Lower leg skin (tissue), 3 donors: ENCODE results near the gene TRPM3.

Source experiments
- POLR2A ChIP-seq, 2 donors: fragments of 450-650 bp; IDR thresholded peaks; one replicate each; pipeline ENCODE4 v1.6.1; 2016 to 2017; ENCODE audit warnings: antibody characterized with exemption in 2 of 2, mild to moderate bottlenecking in 1 of 2, moderate library complexity in 1 of 2
- TF ChIP-seq, protein P1 (sequence below), 3 donors: fragments of 450-650 bp; IDR thresholded peaks; one replicate each; pipeline ENCODE4 v1.5.1; 2016; ENCODE audit warnings: antibody characterized with exemption in 3 of 3, mild to moderate bottlenecking in 3 of 3, moderate library complexity in 2 of 3

GRCh38 chr9:70479880-70480291 is 641.5 kb downstream of the TRPM3 start:
- TF ChIP-seq, protein P1, sequence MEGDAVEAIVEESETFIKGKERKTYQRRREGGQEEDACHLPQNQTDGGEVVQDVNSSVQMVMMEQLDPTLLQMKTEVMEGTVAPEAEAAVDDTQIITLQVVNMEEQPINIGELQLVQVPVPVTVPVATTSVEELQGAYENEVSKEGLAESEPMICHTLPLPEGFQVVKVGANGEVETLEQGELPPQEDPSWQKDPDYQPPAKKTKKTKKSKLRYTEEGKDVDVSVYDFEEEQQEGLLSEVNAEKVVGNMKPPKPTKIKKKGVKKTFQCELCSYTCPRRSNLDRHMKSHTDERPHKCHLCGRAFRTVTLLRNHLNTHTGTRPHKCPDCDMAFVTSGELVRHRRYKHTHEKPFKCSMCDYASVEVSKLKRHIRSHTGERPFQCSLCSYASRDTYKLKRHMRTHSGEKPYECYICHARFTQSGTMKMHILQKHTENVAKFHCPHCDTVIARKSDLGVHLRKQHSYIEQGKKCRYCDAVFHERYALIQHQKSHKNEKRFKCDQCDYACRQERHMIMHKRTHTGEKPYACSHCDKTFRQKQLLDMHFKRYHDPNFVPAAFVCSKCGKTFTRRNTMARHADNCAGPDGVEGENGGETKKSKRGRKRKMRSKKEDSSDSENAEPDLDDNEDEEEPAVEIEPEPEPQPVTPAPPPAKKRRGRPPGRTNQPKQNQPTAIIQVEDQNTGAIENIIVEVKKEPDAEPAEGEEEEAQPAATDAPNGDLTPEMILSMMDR (IDR thresholded peaks at IDR 0.05), result no peak
- no peak for TF ChIP-seq POLR2A (IDR thresholded peaks at IDR 0.05)
